Measurements from ENCODE around the gene SEC14L1. TPM values are rescaled to one million over a fixed set of nuclear protein-coding genes. Genes with fewer than 3 reads are reported as not detected.

The SEC14L1 gene
- total RNA-seq, 6 donors from 2014 or later, result 100 to 291 (median 145) TPM

DNA sequence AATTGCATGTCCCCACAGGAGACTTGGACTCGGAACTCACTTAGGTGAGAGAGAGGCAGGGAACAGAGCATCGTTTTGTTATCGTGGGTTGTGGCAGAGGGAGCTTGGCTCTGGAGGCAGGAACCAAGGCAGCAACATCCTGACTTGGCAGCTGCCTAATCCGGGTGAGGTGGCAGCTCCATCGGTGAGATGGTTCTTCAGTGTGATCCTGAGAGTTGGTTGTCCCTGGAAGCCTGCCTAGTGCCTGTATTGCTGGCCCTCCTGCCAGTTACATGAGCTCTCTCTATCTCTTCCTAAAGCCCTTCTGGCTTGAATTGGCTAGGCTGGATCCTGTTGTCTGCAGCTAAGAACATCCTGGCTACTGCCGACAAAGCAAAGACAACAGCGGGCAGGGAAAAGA lies 19.9 kb upstream of the SEC14L1 start:
- 60 to 62% methylated on average over 6 to 7 of the region's 7 CpGs for WGBS, 2 donors
- ATAC-seq (ENCODE audit: low FRiP score in 2 of 2), result no peak
- no peak overlapping the region for H3K4me3 ChIP-seq

GRCh38 chr17:77124192-77124889 lies 16.4 kb upstream of the SEC14L1 start:
- H3K27ac ChIP-seq, result peak overlapping the region; percentile 84 to 92 (median 88)
- H3K4me1 ChIP-seq, result peaks cover 39 to 71% (median 57%) of the 10 kb centered on the region in 4 donors
- H3K4me3 ChIP-seq, result no peak overlapping the region
- no peaks in the 10 kb centered on the region for H3K9me3 ChIP-seq
- 40 to 45% methylated on average over 15 of the region's 15 CpGs for WGBS, 2 donors
- peak in 1 of 2 donors; percentile 78 for DNase-seq
- peak; percentile 80 to 89 for TF ChIP-seq POLR2AphosphoS5 (IDR thresholded peaks at IDR 0.05)
- TF ChIP-seq POLR2A (IDR thresholded peaks at IDR 0.05), result peak in 1 of 4 donors; percentile 46
- TF ChIP-seq EP300 (IDR thresholded peaks at IDR 0.05), result peak; percentile 64 to 98 (median 90)
- TF ChIP-seq, protein P1, sequence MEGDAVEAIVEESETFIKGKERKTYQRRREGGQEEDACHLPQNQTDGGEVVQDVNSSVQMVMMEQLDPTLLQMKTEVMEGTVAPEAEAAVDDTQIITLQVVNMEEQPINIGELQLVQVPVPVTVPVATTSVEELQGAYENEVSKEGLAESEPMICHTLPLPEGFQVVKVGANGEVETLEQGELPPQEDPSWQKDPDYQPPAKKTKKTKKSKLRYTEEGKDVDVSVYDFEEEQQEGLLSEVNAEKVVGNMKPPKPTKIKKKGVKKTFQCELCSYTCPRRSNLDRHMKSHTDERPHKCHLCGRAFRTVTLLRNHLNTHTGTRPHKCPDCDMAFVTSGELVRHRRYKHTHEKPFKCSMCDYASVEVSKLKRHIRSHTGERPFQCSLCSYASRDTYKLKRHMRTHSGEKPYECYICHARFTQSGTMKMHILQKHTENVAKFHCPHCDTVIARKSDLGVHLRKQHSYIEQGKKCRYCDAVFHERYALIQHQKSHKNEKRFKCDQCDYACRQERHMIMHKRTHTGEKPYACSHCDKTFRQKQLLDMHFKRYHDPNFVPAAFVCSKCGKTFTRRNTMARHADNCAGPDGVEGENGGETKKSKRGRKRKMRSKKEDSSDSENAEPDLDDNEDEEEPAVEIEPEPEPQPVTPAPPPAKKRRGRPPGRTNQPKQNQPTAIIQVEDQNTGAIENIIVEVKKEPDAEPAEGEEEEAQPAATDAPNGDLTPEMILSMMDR (IDR thresholded peaks at IDR 0.05), result no peak
- no peaks in the 10 kb centered on the region for H3K27me3 ChIP-seq
- H3K36me3 ChIP-seq, result no peaks in the 10 kb centered on the region
- ATAC-seq (ENCODE audit: low FRiP score in 2 of 2), result peak in 1 of 2 donors; percentile 56

More for the DNA sequence above, 19.9 kb upstream of the SEC14L1 start:
- peak overlapping the region; percentile 30 to 92 (median 88) for H3K27ac ChIP-seq
- no peaks in the 10 kb centered on the region for H3K27me3 ChIP-seq
- peaks cover 55 to 78% (median 67%) of the 10 kb centered on the region in 4 donors for H3K4me1 ChIP-seq
- no peaks in the 10 kb centered on the region for H3K9me3 ChIP-seq
- no peak for DNase-seq
- TF ChIP-seq, protein P1 (IDR thresholded peaks at IDR 0.05), result no peak
- TF ChIP-seq EP300 (IDR thresholded peaks at IDR 0.05), result no peak
- TF ChIP-seq POLR2AphosphoS5 (IDR thresholded peaks at IDR 0.05), result no peak
- no peak for TF ChIP-seq POLR2A (IDR thresholded peaks at IDR 0.05)
- H3K36me3 ChIP-seq, result no peaks in the 10 kb centered on the region

- ATAC-seq (ENCODE audit: low FRiP score in 2 of 2) (no peak), DNase-seq (no peak)
- no peak overlapping the region for H3K4me3 ChIP-seq
- no peaks in the 10 kb centered on the region for H3K9me3 ChIP-seq
- H3K27ac ChIP-seq, result peak overlapping the region; percentile 84 to 92 (median 88)
- H3K36me3 ChIP-seq, result no peaks in the 10 kb centered on the region
- H3K27me3 ChIP-seq, result no peaks in the 10 kb centered on the region
- H3K4me1 ChIP-seq, result peaks cover 41 to 72% (median 56%) of the 10 kb centered on the region in 4 donors
- TF ChIP-seq EP300 (IDR thresholded peaks at IDR 0.05) (peak in 2 of 4 donors; percentile 18 to 62), POLR2AphosphoS5 (IDR thresholded peaks at IDR 0.05) (peak; percentile 9 to 22), POLR2A (IDR thresholded peaks at IDR 0.05) (peak in 1 of 4 donors; percentile 26)
- TF ChIP-seq, protein P1 (IDR thresholded peaks at IDR 0.05), result no peak
- 62 to 68% methylated on average over 8 of the region's 8 CpGs for WGBS, 2 donors
These were observed 15.3 kb upstream of the SEC14L1 start for GRCh38 chr17:77125432-77125901.

GRCh38 chr17:77126519-77126918 lies 14.2 kb upstream of the SEC14L1 start:
- WGBS, 2 donors, result 42 to 67% methylated on average over 5 to 7 of the region's 7 CpGs
- H3K36me3 ChIP-seq, result no peaks in the 10 kb centered on the region
- no peak overlapping the region for H3K4me3 ChIP-seq
- H3K4me1 ChIP-seq, result peaks cover 36 to 63% (median 52%) of the 10 kb centered on the region in 4 donors
- ATAC-seq (ENCODE audit: low FRiP score in 2 of 2) (no peak), DNase-seq (no peak)
- H3K9me3 ChIP-seq, result no peaks in the 10 kb centered on the region
- H3K27me3 ChIP-seq, result no peaks in the 10 kb centered on the region
- H3K27ac ChIP-seq, result peak overlapping the region; percentile 84 to 92 (median 88)
- TF ChIP-seq POLR2AphosphoS5 (IDR thresholded peaks at IDR 0.05), result no peak
- TF ChIP-seq, protein P1 (IDR thresholded peaks at IDR 0.05), result no peak
- TF ChIP-seq EP300 (IDR thresholded peaks at IDR 0.05), result no peak
- no peak for TF ChIP-seq POLR2A (IDR thresholded peaks at IDR 0.05)
